Activated CD8-positive, alpha-beta T cell treated with anti-CD3 and anti-CD28 coated beads, Interleukin-2, amount 10 ng/mL, durations not matched to agents 7 days and 5 days (primary cell): ENCODE results near the gene IL17C. TPM values are rescaled to one million over a fixed set of nuclear protein-coding genes. Genes with fewer than 3 reads are reported as not detected.
"Not testable (repeated sequence)": the region's sequence is repeated elsewhere in the genome, so short reads cannot be mapped to it uniquely, and the experiment has no call there.

Source experiments
- ATAC-seq: fragments of 150-1000 bp; cut with Tn5 transposase; one replicate; pipeline ENCODE4 v1.10.0; 2021; ENCODE audit warnings: moderate library complexity
- CTCF ChIA-PET: fragments of 350-600 bp; sonication (Branson Sonifier 250); formaldehyde crosslinking; loops from one replicate; lab custom pipeline; 2021; ENCODE audit warnings: antibody characterized with exemption; lab: Charles Lee
- POLR2A ChIA-PET: fragments of 350-600 bp; sonication (Branson Sonifier 250); formaldehyde crosslinking; loops from one replicate; lab custom pipeline; 2021; ENCODE audit warnings: antibody characterized with exemption; lab: Charles Lee
- DNase-seq: peaks from one replicate; pipeline ENCODE4 v3.0.0-alpha.2; 2020
- H3K27ac Mint-ChIP-seq: one replicate; pipeline ENCODE4 v1.8.0; 2021; ENCODE audit warnings: mild to moderate bottlenecking, mixed read lengths
- H3K27me3 Mint-ChIP-seq: one replicate; pipeline ENCODE4 v1.8.0; 2021; ENCODE audit warnings: low read depth, mixed read lengths
- H3K36me3 Mint-ChIP-seq: one replicate; pipeline ENCODE4 v1.8.0; 2021; ENCODE audit warnings: low read depth, mixed read lengths
- H3K4me1 Mint-ChIP-seq: one replicate; pipeline ENCODE4 v1.8.0; 2021; ENCODE audit warnings: low read depth, mixed read lengths
- H3K4me3 Mint-ChIP-seq: one replicate; pipeline ENCODE4 v1.8.0; 2021; ENCODE audit warnings: mild to moderate bottlenecking, mixed read lengths
- H3K9me3 Mint-ChIP-seq: one replicate; pipeline ENCODE4 v1.8.0; 2022; ENCODE audit warnings: mixed read lengths; ENCODE audit not compliant: insufficient read depth
- total RNA-seq, 2 experiments: library from RNA; stranded (reverse); gene quantifications; one replicate each; pipeline ENCODE4 v1.2.3, GENCODE V29; 2021

Gene IL17C
- total RNA-seq, 2 experiments from 2014 or later, result 0.37 TPM; not detected in 1

DNA sequence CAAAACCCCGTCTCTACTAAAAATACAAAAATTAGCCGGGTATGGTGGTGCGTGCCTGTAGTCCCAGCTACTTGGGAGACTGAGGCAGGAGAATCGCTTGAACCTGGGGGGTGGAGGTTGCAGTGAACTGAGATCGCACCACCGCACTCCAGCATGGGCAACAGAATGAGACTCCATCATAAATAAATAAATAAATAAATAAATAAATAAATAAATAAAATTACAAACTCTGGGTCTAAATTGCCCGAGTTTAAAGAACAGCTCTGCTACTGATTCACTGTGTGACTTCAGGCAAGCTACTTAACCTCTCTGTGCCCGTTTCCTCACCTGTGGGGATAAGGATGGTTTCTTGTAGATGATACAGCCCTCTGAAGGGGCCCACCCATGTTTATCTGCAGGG is 31.1 kb downstream of the IL17C start:
- H3K4me3 Mint-ChIP-seq, POLR2A ChIA-PET, H3K9me3 Mint-ChIP-seq, ATAC-seq, DNase-seq, H3K27ac Mint-ChIP-seq, H3K27me3 Mint-ChIP-seq, H3K4me1 Mint-ChIP-seq: not testable (repeated sequence)
- H3K36me3 Mint-ChIP-seq, result peaks cover 13% of the 10 kb centered on the region
- CTCF ChIA-PET, result interaction anchor here (1.5 kb wide), 1 partner anchor 12 kb away, joined by 4 read pairs; no protein-coding TSS in a partner anchor

DNA sequence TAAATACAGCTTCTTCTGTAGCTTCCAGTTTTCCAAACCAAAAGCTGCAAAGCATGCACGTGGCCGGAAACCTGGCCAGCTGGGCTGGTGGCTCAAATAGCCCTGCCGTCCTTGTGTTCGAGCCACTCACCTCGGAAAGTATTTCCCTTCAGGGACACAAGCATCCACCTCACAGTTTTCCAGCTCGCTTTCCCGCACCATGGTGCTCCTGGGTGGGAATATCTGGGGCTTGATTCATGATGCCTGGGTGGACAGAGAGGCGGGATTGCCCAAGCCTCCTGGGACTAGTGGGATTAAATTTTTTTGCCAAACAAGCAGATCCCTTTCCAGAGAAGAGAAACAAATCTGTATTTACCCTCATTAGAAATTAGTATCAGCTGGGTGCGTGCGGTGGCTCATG is 31.6 kb downstream of the IL17C start:
- H3K4me1 Mint-ChIP-seq, result peaks cover 2% of the 10 kb centered on the region
- H3K27ac Mint-ChIP-seq, result no peak overlapping the region
- H3K36me3 Mint-ChIP-seq, result peaks cover 11% of the 10 kb centered on the region
- no peak for ATAC-seq
- POLR2A ChIA-PET, result no interaction called here
- H3K27me3 Mint-ChIP-seq, result no peaks in the 10 kb centered on the region
- H3K4me3 Mint-ChIP-seq, result no peak overlapping the region
- no peak for DNase-seq
- CTCF ChIA-PET, result interaction anchor here (1.5 kb wide), 1 partner anchor 12 kb away, joined by 4 read pairs; no protein-coding TSS in a partner anchor
- no peaks in the 10 kb centered on the region for H3K9me3 Mint-ChIP-seq

DNA sequence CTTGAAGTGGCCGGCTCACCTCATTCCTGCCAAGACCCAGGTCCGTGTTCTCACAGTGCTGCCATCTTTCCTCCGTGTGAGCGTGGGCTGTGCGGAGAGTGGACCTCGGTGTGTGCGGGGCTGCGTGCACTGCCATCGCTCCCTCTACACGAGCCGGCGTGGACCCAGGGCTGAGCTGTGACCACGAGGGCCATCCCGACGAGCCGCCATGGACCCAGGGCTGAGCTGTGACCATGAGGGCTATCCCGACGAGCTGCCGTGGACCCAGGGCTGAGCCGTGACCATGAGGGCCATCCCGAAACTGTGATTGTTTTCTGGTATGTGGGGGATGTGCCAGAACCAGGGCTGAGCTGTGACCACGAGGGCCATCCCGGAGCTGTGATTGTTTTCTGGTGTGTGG is 33.4 kb downstream of the IL17C start:
- no peak overlapping the region for H3K27ac Mint-ChIP-seq
- DNase-seq, result no peak
- no peaks in the 10 kb centered on the region for H3K27me3 Mint-ChIP-seq
- no peaks in the 10 kb centered on the region for H3K4me1 Mint-ChIP-seq
- ChIA-PET CTCF (interaction anchor here (1.9 kb wide), 1 partner anchor 9 kb away, joined by 4 read pairs; the partner anchor contains the start of gene MVD), POLR2A (no interaction called here)
- no peak overlapping the region for H3K4me3 Mint-ChIP-seq
- no peak for ATAC-seq
- H3K36me3 Mint-ChIP-seq, result peaks cover 7% of the 10 kb centered on the region
- no peaks in the 10 kb centered on the region for H3K9me3 Mint-ChIP-seq

DNA sequence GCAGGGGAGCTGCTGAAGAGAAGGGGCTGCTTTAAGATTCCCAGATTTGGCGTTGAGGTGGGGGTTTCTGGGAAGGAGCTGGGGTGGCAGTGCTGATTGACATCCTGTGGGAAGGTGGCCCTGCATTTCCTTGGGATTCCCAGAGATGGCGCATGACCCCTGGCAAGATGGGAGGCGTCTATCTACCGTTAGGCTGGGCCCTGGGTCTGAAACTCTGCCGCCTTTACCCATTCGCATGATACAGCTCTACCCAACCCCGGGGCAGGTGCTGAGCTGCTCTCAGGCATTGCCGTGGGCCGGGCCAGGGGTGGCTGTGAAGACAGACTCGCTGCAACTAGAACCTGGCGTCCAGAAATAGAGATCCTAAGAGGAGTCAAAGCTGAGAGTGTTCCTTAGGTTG is 34.4 kb downstream of the IL17C start:
- DNase-seq (no peak), ATAC-seq (no peak)
- Mint-ChIP-seq H3K27me3 (no peaks in the 10 kb centered on the region), H3K4me1 (no peaks in the 10 kb centered on the region), H3K27ac (no peak overlapping the region), H3K36me3 (peaks cover 6% of the 10 kb centered on the region), H3K4me3 (no peak overlapping the region), H3K9me3 (no peaks in the 10 kb centered on the region)
- POLR2A ChIA-PET, result no interaction called here
- CTCF ChIA-PET, result interaction anchor here (1.9 kb wide), 1 partner anchor 10 kb away, joined by 4 read pairs; the partner anchor contains the start of gene MVD

DNA sequence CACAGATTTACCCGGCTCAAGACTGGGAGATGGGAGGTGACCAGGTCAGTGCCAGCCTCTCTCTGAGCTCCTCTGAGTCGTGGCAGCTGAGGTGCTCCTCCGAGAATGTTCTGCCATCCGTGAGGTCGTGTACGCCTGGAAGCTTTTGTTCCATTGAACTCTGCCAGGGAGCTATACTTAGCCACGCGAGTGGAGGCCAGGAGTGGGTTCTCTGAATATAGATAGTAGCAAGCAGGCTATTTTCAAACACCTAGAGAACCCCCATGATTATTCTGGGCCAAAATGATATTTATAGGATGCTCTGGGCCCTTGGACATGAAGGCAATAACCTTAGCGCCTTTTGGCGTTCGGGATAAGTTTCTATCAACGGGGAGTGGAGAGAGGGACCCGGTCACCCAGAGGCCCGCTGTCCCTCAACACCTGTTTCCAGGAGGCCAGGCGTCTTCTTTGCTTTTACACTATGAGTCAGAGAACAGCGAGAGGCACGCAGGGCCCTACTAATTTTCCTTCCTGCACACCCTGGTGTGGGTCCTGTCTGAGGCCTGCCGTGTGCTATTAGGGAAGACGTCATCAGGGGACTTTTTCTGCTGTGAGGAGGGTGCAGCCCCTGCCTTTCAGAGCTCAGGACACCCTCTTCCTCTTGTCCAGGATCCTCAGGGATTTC is 35.5 kb downstream of the IL17C start:
- no peaks in the 10 kb centered on the region for H3K4me1 Mint-ChIP-seq
- H3K27ac Mint-ChIP-seq, result no peak overlapping the region
- H3K9me3 Mint-ChIP-seq, result no peaks in the 10 kb centered on the region
- POLR2A ChIA-PET, result interaction anchor here (1.4 kb wide), 1 partner anchor 13 kb away, joined by 3 read pairs; no protein-coding TSS in a partner anchor
- CTCF ChIA-PET, result interaction anchor here (1.5 kb wide), 1 partner anchor 11 kb away, joined by 6 read pairs; no protein-coding TSS in a partner anchor
- no peaks in the 10 kb centered on the region for H3K27me3 Mint-ChIP-seq
- no peak for DNase-seq
- peaks cover 2% of the 10 kb centered on the region for H3K36me3 Mint-ChIP-seq
- no peak overlapping the region for H3K4me3 Mint-ChIP-seq
- ATAC-seq, result no peak

DNA sequence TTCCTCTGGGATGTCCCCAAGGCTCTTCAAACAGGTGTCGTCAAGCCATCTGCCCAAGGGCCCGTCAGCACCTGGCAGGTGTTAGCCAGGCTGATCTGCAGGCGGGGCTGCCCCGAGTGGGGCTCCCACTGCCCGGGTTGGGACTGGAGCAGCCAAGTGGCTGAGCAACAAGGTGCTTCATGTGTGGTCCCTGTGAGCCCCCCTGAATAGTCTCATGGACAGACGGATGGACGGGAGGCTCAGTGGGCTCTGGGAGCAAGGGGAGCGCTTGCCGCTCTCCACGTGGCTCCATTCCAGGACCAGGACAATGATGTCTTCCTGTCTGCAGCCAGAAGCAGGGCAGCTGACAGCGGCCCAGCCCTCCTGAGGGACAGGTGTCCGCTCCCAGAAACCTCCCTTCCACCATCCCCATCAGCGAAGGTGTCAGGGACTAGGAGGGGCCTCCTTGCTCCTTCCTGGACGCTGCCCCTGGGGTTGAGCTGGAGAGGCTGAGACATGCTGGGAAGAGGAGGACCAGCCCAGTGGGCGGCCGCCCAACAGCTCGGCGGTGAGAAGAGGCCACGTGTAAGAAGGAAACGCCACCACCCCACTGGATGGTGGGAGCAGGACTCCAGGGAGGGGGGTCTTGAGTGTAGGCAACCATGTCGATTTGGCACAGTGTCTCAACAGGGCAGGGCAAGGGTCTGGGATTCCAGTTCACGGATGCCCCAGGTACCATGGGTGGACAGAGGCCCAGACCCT is 38.3 kb downstream of the IL17C start:
- no peaks in the 10 kb centered on the region for H3K9me3 Mint-ChIP-seq
- no peak for DNase-seq
- CTCF ChIA-PET, result no interaction called here
- no peak for ATAC-seq
- peaks cover 15% of the 10 kb centered on the region for H3K36me3 Mint-ChIP-seq
- no peak overlapping the region for H3K27ac Mint-ChIP-seq
- no peaks in the 10 kb centered on the region for H3K27me3 Mint-ChIP-seq
- H3K4me3 Mint-ChIP-seq, result no peak overlapping the region
- POLR2A ChIA-PET, result no interaction called here
- peaks cover 15% of the 10 kb centered on the region for H3K4me1 Mint-ChIP-seq

DNA sequence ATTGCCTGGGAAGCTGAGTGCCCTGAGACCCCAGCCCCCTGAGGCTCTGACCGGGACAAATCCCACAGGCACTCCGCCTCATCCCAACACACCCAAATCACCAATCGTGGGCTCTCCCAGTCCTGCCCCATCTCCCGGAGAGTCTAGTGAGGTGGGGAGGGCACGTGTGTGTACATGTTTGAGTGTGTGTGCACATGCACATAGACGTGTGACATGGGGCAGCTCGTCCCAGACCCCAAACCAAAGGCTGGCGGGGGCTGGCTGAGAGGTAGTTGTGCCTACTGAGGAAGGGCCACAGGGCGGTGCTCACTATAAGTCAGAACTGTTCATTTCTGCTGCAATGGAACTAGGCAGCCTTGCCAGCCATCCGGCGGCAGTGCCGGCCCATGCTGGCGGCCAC is 39.3 kb downstream of the IL17C start:
- no peaks in the 10 kb centered on the region for H3K9me3 Mint-ChIP-seq
- DNase-seq (no peak), ATAC-seq (no peak)
- peaks cover 20% of the 10 kb centered on the region for H3K36me3 Mint-ChIP-seq
- no peak overlapping the region for H3K27ac Mint-ChIP-seq
- ChIA-PET POLR2A (no interaction called here), CTCF (no interaction called here)
- H3K27me3 Mint-ChIP-seq, result no peaks in the 10 kb centered on the region
- H3K4me1 Mint-ChIP-seq, result peaks cover 24% of the 10 kb centered on the region
- no peak overlapping the region for H3K4me3 Mint-ChIP-seq

DNA sequence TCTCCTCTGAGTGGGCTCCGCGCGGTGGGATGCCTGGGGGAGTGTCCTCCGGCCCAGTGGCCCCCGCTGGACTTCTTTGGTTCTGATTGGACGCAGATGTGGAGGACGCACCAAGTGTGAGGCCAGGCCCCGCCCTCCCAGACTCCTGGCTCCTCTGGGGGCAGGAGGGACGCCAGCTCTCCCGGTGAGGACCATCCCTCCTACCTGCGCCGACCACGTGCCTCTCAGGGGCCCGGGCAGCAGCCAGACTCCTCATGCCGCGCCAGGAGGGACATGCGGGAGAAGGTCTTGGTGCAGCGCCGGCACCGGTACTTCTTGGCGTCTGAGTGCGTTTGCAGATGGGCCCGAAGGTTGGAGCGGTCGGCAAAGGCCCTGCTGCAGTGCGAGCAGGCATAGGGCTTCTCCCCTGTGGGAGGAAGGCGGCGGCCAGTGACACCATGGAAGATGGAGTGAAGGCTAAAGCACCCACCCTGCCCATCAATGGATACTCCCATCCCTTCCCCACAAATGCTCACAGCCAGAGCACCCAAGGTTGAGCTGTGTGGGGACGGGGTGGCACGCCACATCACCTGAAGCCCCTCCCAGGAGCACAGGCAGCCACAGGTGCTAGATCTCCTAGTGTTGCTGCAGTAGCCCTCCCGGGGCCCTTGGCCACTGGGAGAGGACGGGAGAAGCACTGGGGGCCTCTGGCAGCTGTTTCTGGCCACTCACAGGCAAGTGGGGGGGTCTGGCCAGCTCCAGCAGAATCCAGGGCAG is 40.0 kb downstream of the IL17C start:
- H3K4me3 Mint-ChIP-seq, result no peak overlapping the region
- no peak overlapping the region for H3K27ac Mint-ChIP-seq
- DNase-seq, result no peak
- no peaks in the 10 kb centered on the region for H3K9me3 Mint-ChIP-seq
- no peaks in the 10 kb centered on the region for H3K27me3 Mint-ChIP-seq
- POLR2A ChIA-PET, result no interaction called here
- CTCF ChIA-PET, result no interaction called here
- ATAC-seq, result no peak
- H3K4me1 Mint-ChIP-seq, result peaks cover 27% of the 10 kb centered on the region
- H3K36me3 Mint-ChIP-seq, result peaks cover 20% of the 10 kb centered on the region

DNA sequence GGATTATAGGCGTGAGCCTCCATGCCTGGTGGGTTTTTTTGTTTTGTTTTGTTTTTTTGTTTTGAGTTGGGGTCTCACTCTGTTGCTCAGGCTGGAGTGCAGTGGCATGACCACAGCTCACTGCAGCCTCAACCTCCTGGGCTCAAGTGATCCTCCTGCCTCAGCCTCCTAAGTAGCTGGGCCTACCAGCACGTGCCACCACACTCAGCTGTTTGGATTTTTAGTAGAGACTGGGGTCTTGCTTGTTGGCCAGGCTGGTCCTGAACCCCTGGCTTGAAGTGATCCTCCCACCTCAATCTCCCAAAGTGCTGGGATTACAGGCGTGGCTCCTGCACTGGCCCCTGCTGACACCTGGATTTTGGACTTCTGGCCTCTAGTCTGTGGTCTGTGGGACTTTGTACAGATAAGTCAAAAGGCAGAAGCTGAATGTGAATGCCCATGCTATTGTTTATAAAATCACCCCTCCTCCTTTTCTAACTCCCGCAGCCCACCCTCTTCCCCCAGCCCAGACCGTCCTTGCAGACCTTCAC is 42.2 kb downstream of the IL17C start:
- H3K27me3 Mint-ChIP-seq, result no peaks in the 10 kb centered on the region
- H3K9me3 Mint-ChIP-seq, result no peaks in the 10 kb centered on the region
- peaks cover 48% of the 10 kb centered on the region for H3K4me1 Mint-ChIP-seq
- DNase-seq, result no peak
- ChIA-PET POLR2A (interaction anchor here (0.6 to 2.0 kb wide), 4 partner anchors 20 to 33 kb away, joined by 3 to 7 read pairs (median 3); no protein-coding TSS in a partner anchor), CTCF (interaction anchor here (0.9 to 1.9 kb wide), 6 partner anchors 11 to 62 kb away, joined by 3 to 8 read pairs (median 6); partner anchors contain the start of gene MVD)
- H3K4me3 Mint-ChIP-seq, result peak overlapping the region; percentile 68
- H3K36me3 Mint-ChIP-seq, result peaks cover 26% of the 10 kb centered on the region
- peak overlapping the region; percentile 96 for H3K27ac Mint-ChIP-seq
- no peak for ATAC-seq

DNA sequence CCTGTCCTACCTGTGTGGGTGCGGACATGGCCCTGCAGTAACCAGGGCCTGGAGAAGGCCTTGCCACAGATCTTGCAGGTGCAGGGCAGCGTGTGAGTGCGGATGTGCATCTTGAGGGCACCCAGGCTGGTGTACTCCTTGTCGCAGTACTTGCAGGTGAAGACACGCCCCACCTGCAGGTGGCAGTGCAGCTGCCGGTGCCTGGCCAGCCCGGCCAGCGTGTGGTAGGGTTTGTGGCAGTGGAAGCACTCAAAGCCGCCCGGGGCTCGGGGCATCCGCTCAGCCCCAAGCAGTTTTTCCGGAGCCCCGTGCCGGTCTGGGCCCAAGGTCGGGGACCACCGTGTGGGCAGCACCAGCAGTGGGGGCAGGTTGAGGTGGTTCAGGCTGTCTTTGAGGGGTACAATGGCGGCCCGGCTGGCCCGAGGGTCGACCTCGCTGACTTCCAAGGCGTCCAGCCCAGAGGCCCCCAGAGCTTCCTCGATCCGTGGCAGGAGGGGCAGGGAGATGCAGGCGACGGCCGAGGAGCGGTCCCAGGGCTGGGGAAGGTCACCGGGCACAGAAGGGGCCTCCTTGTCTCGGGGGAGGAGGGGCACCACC is 42.8 kb downstream of the IL17C start:
- Mint-ChIP-seq H3K4me1 (peaks cover 48% of the 10 kb centered on the region), H3K27me3 (no peaks in the 10 kb centered on the region), H3K9me3 (no peaks in the 10 kb centered on the region), H3K27ac (peak overlapping the region; percentile 96), H3K4me3 (peak overlapping the region; percentile 68), H3K36me3 (peaks cover 26% of the 10 kb centered on the region)
- ChIA-PET POLR2A (interaction anchor here (0.6 to 2.0 kb wide), 4 partner anchors 19 to 33 kb away, joined by 3 to 7 read pairs (median 3); no protein-coding TSS in a partner anchor), CTCF (interaction anchor here (0.7 to 1.9 kb wide), 8 partner anchors 11 to 62 kb away, joined by 3 to 8 read pairs (median 5); partner anchors contain the start of gene MVD)
- ATAC-seq (peak; percentile 21), DNase-seq (peak; percentile 68)
